K562 (cell line): ENCODE data around the gene PUM2. TPM values are rescaled to one million over a fixed set of nuclear protein-coding genes. Genes with fewer than 3 reads are reported as not detected.
A peak's percentile ranks its signal among the peaks of the same experiment; 100 is the strongest.

Experiments used
- ATAC-seq: fragments of 200-7000 bp; cut with Tn5 transposase; 3 replicates; pipeline ENCODE4 v1.9.1; 2020; ENCODE audit warnings: moderate library complexity
- BruUV-seq: library from RNA; stranded (reverse); fragments of 400-500 nt; replicated peaks from 2 replicates; lab custom pipeline; 2021; lab: Mats Ljungman, UMichigan
- CTCF ChIA-PET: fragments of 300-600 bp; formaldehyde crosslinking; extraction: SDS; loops from one replicate; lab custom pipeline; 2021; ENCODE audit warnings: low intra/inter-chr PET ratio; lab: Yijun Ruan, JAX
- POLR2A ChIA-PET: fragments of 300-600, 350-650 bp; sonication (Branson Sonifier 250); formaldehyde crosslinking; extraction: SDS; loops from one replicate; lab custom pipeline; 2021; ENCODE audit warnings: antibody characterized with exemption, inconsistent platforms; lab: Yijun Ruan, JAX
- DNase-seq, 4 experiments: peaks; one replicate each; pipeline versions ENCODE4 v3.0.0 to v3.0.0-alpha.2; 2011 to 2018; ENCODE audit warnings: low spot score in 3 of 4, mixed read lengths in 3 of 4; ENCODE audit errors: extremely low read depth in 1 of 4
- FAIRE-seq: peaks from 2 replicates; lab custom pipeline; 2011; peaks lifted over from hg19 to GRCh38; lab: Jason Lieb, UNC
- H2AFZ ChIP-seq: 2 replicates; pipeline ENCODE4 v1.6.0; 2011; ENCODE audit warnings: low read depth, low read length, control low read depth, inconsistent platforms
- H3K27ac ChIP-seq: fragments of 200-600 bp; 3 replicates; pipeline ENCODE4 v1.8.0; 2011; ENCODE audit warnings: low read depth, mild to moderate bottlenecking, control low read depth, inconsistent platforms, low read length, moderate library complexity, mixed read lengths; ENCODE audit errors: extremely low read depth
- H3K27me3 ChIP-seq, 2 experiments: fragments of 300-600 bp in 1 of 2; 2 replicates in 1 of 2; 3 replicates in 1 of 2; pipeline versions ENCODE4 v1.6.0 to v1.8.0; 2011; ENCODE audit warnings: inconsistent platforms in 2 of 2, low read length in 2 of 2, mild to moderate bottlenecking in 1 of 2, mixed read lengths in 1 of 2, moderate library complexity in 1 of 2; ENCODE audit not compliant: control insufficient read depth in 2 of 2, insufficient read depth in 2 of 2
- H3K36me3 ChIP-seq: fragments of 300-600 bp; 3 replicates; pipeline ENCODE4 v1.8.0; 2011; ENCODE audit warnings: mild to moderate bottlenecking, low read length, inconsistent platforms; ENCODE audit not compliant: control insufficient read depth, insufficient read depth
- H3K4me1 ChIP-seq, 2 experiments: fragments of 200-600 bp in 1 of 2; replicated peaks in 1 of 2; 2 replicates in 1 of 2; 3 replicates in 1 of 2; pipeline versions ENCODE4 v1.5.1 to v1.8.0; 2011; ENCODE audit warnings: inconsistent platforms in 2 of 2, low read length in 2 of 2, mild to moderate bottlenecking in 1 of 2, mixed read lengths in 1 of 2, moderate library complexity in 1 of 2; ENCODE audit not compliant: control insufficient read depth in 2 of 2, insufficient read depth in 2 of 2
- H3K4me2 ChIP-seq: 2 replicates; pipeline ENCODE4 v1.6.1; 2011; ENCODE audit warnings: low read length, control low read depth, inconsistent platforms, mixed read lengths; ENCODE audit not compliant: insufficient read depth
- H3K4me3 ChIP-seq: fragments of 200-600 bp; sonication (generic), shearing (Covaris generic); 2 replicates; pipeline ENCODE4 v1.5.1; 2016; ENCODE audit warnings: control low read depth, inconsistent platforms
- H3K79me2 ChIP-seq: fragments of 200-600 bp; 3 replicates; pipeline ENCODE4 v1.8.0; 2011; ENCODE audit warnings: low read length, inconsistent platforms; ENCODE audit not compliant: control insufficient read depth, insufficient read depth
- H3K9ac ChIP-seq, 2 experiments: 2 replicates each; pipeline versions ENCODE4 v1.6.0 to v1.6.1; 2011; ENCODE audit warnings: low read depth in 2 of 2, low read length in 2 of 2, control low read depth in 1 of 2, inconsistent platforms in 1 of 2, mild to moderate bottlenecking in 1 of 2, mixed read lengths in 1 of 2; ENCODE audit not compliant: insufficient read depth in 1 of 2
- H3K9me1 ChIP-seq: one replicate; pipeline ENCODE4 v1.6.0; 2011; ENCODE audit warnings: inconsistent platforms, mild to moderate bottlenecking, low read length, moderate library complexity; ENCODE audit not compliant: control insufficient read depth, insufficient read depth
- H3K9me3 ChIP-seq: replicated peaks from 2 replicates; pipeline ENCODE4 v1.5.1; 2011; ENCODE audit warnings: low read depth, low read length, inconsistent platforms; ENCODE audit not compliant: control insufficient read depth, insufficient read depth
- H4K20me1 ChIP-seq: replicated peaks from 2 replicates; pipeline ENCODE4 v1.6.1; 2011; ENCODE audit warnings: low read length, inconsistent platforms, mixed read lengths; ENCODE audit not compliant: control insufficient read depth, insufficient read depth
- ATF1 ChIP-seq, 2 experiments: fragments of 450-650 bp in 1 of 2; IDR thresholded peaks; 2 replicates each; pipeline ENCODE4 v1.6.1; 2016; ENCODE audit warnings: missing compliant biosample characterization in 1 of 2, missing genetic modification characterization in 1 of 2
- BCLAF1 ChIP-seq, 2 experiments: fragments of 450-650 bp in 1 of 2; IDR thresholded peaks; 2 replicates each; pipeline ENCODE4 v1.6.1; 2011 to 2017; ENCODE audit warnings: low read depth in 2 of 2, antibody characterized with exemption in 1 of 2, borderline replicate concordance in 1 of 2, low read length in 1 of 2, mild to moderate bottlenecking in 1 of 2, mixed read lengths in 1 of 2; ENCODE audit not compliant: control insufficient read depth in 1 of 2
- CBX1 ChIP-seq: sonication (generic); IDR thresholded peaks from 2 replicates; pipeline ENCODE4 v1.6.1; 2016; ENCODE audit warnings: antibody characterized with exemption, low read depth, mild to moderate bottlenecking
- DPF2 ChIP-seq: fragments of 450-650 bp; IDR thresholded peaks from 2 replicates; pipeline ENCODE4 v1.6.1; 2016
- ESRRA ChIP-seq: fragments of 450-650 bp; IDR thresholded peaks from 2 replicates; pipeline ENCODE4 v1.6.1; 2014; ENCODE audit warnings: low read depth, mild to moderate bottlenecking, moderate library complexity, borderline replicate concordance
- FOXJ3 ChIP-seq: sonication (generic); formaldehyde crosslinking; IDR thresholded peaks from 2 replicates; pipeline ENCODE4 v1.4.0; 2020; ENCODE audit warnings: mild to moderate bottlenecking, missing genetic modification reagents
- FOXK2 ChIP-seq, 2 experiments: fragments of 450-650 bp; IDR thresholded peaks in 1 of 2; conservative IDR thresholded peaks in 1 of 2; 2 replicates each; pipeline ENCODE4 v1.6.1; 2016; ENCODE audit warnings: low read depth in 2 of 2, mild to moderate bottlenecking in 1 of 2
- GATA2 ChIP-seq: sonication (generic); formaldehyde crosslinking; IDR thresholded peaks from 2 replicates; pipeline ENCODE4 v1.4.0; 2020; ENCODE audit warnings: mild to moderate bottlenecking, missing genetic modification reagents
- KDM2B ChIP-seq: fragments of 250-450 bp; sonication (Bioruptor Pico); IDR thresholded peaks from 2 replicates; pipeline ENCODE4 v1.8.0; 2021; ENCODE audit warnings: mild to moderate bottlenecking, moderate library complexity
- PHTF2 ChIP-seq: fragments of 250-450 bp; sonication (Bioruptor Pico); IDR thresholded peaks from 2 replicates; pipeline ENCODE4 v1.5.0; 2021; ENCODE audit warnings: mild to moderate bottlenecking
- PKNOX1 ChIP-seq: fragments of 450-650 bp; IDR thresholded peaks from 2 replicates; pipeline ENCODE4 v1.6.1; 2016
- ZNF175 ChIP-seq: fragments of 200-800 bp; sonication (Bioruptor generic); IDR thresholded peaks from 2 replicates; pipeline ENCODE4 v1.6.1; 2016; ENCODE audit warnings: low read depth, mild to moderate bottlenecking, missing genetic modification characterization, missing compliant biosample characterization
- WGBS: fragments of 100-300 bp; shearing (Covaris generic); methylation state at CpG from one replicate; pipeline ENCODE4 v1.1.6; 2016; ENCODE audit warnings: low coverage, mixed read lengths; ENCODE audit not compliant: insufficient coverage; ENCODE audit errors: missing lambda C conversion rate; 5-methylcytosine and 5-hydroxymethylcytosine counted together
- in situ Hi-C: fragments of 300-500 bp; cut with MboI; formaldehyde crosslinking; loops from 4 replicates; pipeline ENCODE4 v1.15.0; 2018; ENCODE audit warnings: inconsistent platforms, mixed read lengths
- intact Hi-C: fragments of 100-400 bp; cut with micrococcal nuclease; formaldehyde crosslinking; loops from 2 replicates; pipeline ENCODE4 v1.14.2; 2022
- polyA plus RNA-seq, 8 experiments: library from polyadenylated mRNA; depleted of rRNA in 4 of 8; stranded (reverse) in 5 of 8; unstranded in 3 of 8; fragments of >200 nt; fragmentation: Nextera tagmentation in 2 of 8; fragmentation: Illumina TruSeq in 1 of 8; extraction: Ambion mirVana in 2 of 8; extraction: Trizol in 1 of 8; gene quantifications; 2 replicates each; pipeline versions ENCODE4 v1.2.1 to v1.2.3, GENCODE V29; 2011 to 2014; ENCODE audit warnings: inconsistent platforms in 1 of 8, missing spikeins in 1 of 8
- total RNA-seq, 7 experiments: library from RNA; depleted of rRNA in 6 of 7; stranded (reverse); fragments of >200 nt in 6 of 7; fragmentation: Illumina TruSeq in 2 of 7; extraction: Trizol in 2 of 7; gene quantifications; 2 replicates each; pipeline versions ENCODE4 v1.2.1 to v1.2.3, GENCODE V29; 2011 to 2021; ENCODE audit warnings: low replicate concordance in 1 of 7

Gene PUM2
- total and polyA plus RNA-seq, 9 of the 15 experiments (the other 6 are each of a cell fraction or from before 2014, with no cell fraction given): 13.4 to 61.9 (median 28.3) TPM

DNA sequence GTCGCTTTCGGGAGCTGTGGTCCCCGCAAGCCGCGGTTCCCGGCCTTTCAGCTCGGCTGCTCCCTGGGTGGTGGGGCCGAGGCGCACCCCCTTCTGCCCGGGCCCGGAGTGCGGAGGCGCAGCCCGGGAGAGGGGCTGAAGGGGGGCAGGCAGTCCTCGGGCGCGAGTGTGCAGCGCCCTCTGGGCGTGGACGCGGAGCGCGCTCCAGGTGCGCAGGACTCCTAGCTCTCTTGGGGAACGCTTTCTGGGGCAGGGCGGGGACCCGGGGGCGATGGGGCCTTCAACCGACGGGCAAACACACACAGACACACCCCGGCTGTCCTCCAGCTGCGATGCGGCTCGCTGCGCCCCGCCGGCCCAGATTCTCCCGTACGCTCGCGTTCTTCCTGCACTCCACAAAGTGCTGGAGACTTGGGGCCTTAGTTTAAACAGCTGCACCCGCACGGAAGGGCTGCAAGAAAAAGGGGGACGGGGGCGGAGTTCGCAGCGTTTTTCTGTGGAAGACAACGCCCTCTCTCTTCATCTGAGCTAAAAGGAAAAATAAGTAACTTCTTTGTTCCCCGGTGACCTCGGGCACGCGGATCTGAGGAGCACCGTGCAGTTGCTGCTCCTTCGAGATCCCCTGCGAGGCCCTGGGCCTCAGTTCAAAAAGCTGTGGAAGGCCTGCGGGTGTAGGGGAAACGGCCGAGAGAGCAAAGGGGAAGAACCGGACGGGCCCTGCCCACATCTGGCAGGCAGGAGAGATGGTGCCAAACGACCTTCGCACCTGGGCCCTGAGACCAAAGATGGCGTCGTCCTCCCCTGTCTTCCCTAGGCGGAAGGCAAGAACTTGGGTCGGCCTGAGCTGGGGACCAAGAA, 125.1 kb downstream of the PUM2 start (continued):
- TF ChIP-seq DPF2: no peak
- no peak for TF ChIP-seq PKNOX1
- peak; percentile 83; the same call in 1 of the 2 replicates for TF ChIP-seq KDM2B (CRISPR knock-in tag)
- peak; percentile 18; the same call in 1 of the 2 replicates for TF ChIP-seq ESRRA
- no peak for TF ChIP-seq ATF1 (CRISPR knock-in tag; IDR thresholded peaks at IDR 0.05)
- TF ChIP-seq ATF1 (tag; IDR thresholded peaks at IDR 0.05): no peak

DNA sequence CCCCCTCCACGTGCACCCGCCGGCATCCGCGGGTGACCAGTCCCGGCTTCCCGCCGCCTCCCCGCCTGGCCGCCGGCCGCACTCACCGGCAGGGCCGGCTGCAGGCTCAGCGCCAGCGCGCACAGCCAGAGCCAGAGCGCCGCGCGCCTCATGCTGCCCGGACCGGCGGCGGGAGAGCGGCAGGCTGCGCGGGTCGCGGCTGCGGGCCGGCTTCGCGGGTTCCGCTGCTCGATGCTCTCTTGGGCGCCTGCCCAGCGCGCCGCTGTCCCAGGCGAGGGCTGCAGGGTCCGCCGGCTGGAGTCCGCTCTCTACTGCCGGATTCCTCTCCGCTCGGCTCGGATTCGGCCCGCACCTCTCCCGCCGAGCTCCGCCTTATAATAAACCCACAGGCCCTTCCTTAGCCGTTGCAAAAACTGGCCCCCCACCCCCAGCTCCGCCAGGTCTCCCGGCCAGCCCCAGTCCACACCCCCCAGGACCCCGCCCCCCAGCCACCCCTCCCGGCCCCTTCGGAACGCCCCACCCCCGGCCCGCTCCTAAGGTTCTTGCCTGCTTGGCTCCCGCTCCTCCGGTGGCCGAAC, 125.8 kb downstream of the PUM2 start, which contains the start of gene SDC1:
Gene SDC1, minus strand, starts transcription at position 415 of the 578 bp plus-strand sequence. Its CDS starts 263 bp downstream, at position 152.
- DNase-seq: peak; percentile 39 to 64 (median 42)
- H4K20me1 ChIP-seq: no peaks in the 10 kb centered on the region
- no TSS peak for BruUV-seq
- peaks cover 0 to 29% of the 10 kb centered on the region in 2 experiments; a peak in 2 of 5 replicates for H3K4me1 ChIP-seq
- WGBS: 0% methylated on average over 8 of the region's 65 CpGs
- ChIA-PET POLR2A (interaction anchor here (0.6 to 1.4 kb wide), 2 partner anchors 15 to 20 kb away, joined by 3 read pairs; no protein-coding TSS in a partner anchor), CTCF (interaction anchor here (0.8 to 2.0 kb wide), 3 partner anchors 68 to 269 kb away, joined by 3 to 15 read pairs (median 4); no protein-coding TSS in a partner anchor)
- H3K27me3 ChIP-seq: peaks cover 15 to 66% of the 10 kb centered on the region in 2 experiments; a peak in 3 of 5 replicates
- H3K9me3 ChIP-seq: no peaks in the 10 kb centered on the region
- H3K9ac ChIP-seq: peak within 1 kb of the TSS in 1 of 2 experiments; percentile 86; a peak in 2 of 4 replicates
- in situ Hi-C loops (loop anchor here (10.0 kb wide), 1 partner anchor 90 kb away; no protein-coding TSS in a partner anchor), intact Hi-C loops (loop anchor here (1.0 to 5.0 kb wide), 3 partner anchors 90 to 268 kb away; no protein-coding TSS in a partner anchor)
- H3K4me3 ChIP-seq: peak within 1 kb of the TSS; percentile 47
- H2AFZ ChIP-seq: peak within 1 kb of the TSS; percentile 85
- ATAC-seq: peak; percentile 70
- H3K27ac ChIP-seq: no peak within 1 kb of the TSS
- peak within 1 kb of the TSS; percentile 72 for H3K4me2 ChIP-seq
- no peaks in the 10 kb centered on the region for H3K36me3 ChIP-seq
- no peaks in the 10 kb centered on the region for H3K9me1 ChIP-seq
- H3K79me2 ChIP-seq: no peaks in the 10 kb centered on the region
- FAIRE-seq: no peak
- no peak for TF ChIP-seq PHTF2 (CRISPR knock-in tag)
- no peak for TF ChIP-seq GATA2 (CRISPR knock-in tag)
- TF ChIP-seq BCLAF1 (IDR thresholded peaks at IDR 0.05; ENCODE audit: borderline replicate concordance in 1 of 2, control insufficient read depth in 1 of 2, low read depth in 2 of 2, low read length in 1 of 2): no peak
- no peak for TF ChIP-seq ZNF175 (CRISPR knock-in tag)
- no peak for TF ChIP-seq CBX1
- TF ChIP-seq FOXJ3 (CRISPR knock-in tag): no peak
- no peak for TF ChIP-seq FOXK2 (conservative IDR thresholded peaks at IDR 0.05 in 1 of 2, IDR thresholded peaks at IDR 0.05 in 1 of 2; ENCODE audit: low read depth in 2 of 2)
